NCI-H748 treated with DMSO at 0.1 percent for 48 hours (cell line): ENCODE measurements around the gene CREB3L4.
A peak's percentile ranks its signal among the peaks of the same experiment; 100 is the strongest.
"Not testable (repeated sequence)": the region's sequence is repeated elsewhere in the genome, so short reads cannot be mapped to it uniquely, and the experiment has no call there.

ENCODE experiments used
- DNase-seq: peaks from one replicate; lab custom pipeline; 2025; lab: John Stamatoyannopoulos, UW

Gene CREB3L4

DNA sequence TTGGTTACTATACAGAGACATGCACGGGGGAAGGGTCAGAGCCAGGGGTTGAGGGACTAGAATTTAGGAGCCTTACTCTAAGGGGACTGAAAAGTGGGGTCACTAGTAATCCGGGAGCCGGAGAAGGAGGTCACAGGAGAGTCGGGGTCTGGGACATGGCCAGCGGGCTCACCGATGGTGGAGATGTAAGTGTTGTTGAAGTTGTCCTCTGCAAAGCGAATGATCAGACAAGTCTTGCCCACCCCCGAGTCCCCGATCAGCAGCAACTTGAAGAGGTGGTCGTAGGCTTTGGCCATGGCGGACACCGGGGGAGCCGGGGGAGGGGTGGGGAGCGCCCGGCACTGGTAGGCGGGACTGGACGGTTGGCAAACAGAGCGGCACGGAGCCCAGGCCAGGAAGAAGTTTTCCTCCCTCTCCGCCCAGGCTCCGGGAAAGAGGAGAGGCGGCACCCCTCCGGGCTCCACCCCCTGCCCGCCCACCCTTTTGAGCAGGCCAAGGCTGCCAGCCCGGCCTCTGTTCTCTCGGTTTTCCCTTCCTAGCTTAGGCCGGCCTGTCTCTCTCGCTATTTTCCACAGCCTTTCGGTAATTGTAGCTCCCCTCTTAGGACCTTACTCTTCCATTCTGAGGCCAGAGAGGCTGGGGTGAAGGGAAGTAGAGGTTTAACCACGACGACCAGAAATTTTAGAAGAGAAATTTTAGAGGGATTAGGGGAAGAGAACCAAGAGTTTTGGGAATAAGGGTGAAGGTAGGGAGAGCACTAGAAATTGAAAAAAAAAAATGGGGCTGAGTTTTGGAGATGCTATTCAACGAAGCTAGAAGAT lies 18.4 kb downstream of the CREB3L4 start, which contains the start of gene RAB13:
TSS of gene RAB13 (minus strand) at position 399 of the 821 bp plus-strand sequence. CDS start at position 296, 103 bp downstream.
- peak; percentile 65 for DNase-seq

DNA sequence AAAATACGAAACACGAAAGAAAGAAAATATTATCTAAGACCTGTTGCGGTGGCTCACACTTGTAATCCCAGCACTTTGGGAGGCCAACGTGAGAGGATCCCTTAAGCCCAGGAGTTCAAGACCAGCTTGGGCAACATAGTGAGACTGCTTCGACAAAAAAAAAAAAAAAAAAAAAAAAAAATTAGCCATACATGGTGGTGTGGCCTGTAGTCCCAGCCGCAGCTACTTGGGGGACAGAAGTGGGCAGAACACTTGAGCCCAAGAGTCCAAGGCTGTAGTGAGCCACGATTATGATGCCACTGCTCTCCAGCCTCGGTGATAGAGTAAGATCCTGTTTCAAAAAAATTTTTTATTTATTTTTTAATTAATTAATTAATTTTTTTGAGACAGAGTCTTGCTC lies 19.9 kb downstream of the CREB3L4 start:
- DNase-seq: no peak

DNA sequence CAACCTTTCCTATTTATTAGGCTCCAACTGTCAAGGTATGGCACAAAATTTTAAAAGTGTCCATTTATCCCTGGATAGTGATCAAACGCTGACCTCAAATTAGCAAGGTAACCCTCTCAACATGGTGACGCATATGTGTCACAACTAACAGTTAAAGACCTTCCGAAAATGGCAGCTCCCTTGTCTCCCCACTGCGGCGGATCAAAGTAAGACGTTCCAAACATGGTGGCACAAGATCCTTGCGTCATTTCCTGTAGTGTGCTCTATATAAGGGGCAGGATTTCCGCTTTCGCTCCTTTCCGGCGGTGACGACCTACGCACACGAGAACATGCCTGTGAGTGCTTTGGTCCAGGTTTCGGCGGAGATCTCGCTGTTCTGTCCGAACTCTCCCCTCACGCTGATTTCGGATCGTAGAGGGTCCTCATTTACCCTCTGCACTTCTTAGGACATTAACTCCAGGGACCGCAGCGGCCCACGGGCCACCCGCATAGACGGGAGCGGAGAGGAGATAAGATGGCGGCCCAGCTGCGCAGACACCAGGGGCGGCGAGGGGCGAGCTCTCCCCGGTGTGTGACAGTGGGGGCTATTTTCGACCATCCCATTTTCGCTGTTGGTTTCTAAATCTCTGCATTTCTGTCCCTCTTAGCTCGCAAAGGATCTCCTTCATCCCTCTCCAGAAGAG lies 22.9 kb downstream of the CREB3L4 start, which contains the start of gene RPS27:
TSS of gene RPS27 (plus strand) at position 295 of the 683 bp plus-strand sequence. CDS start at position 330, 35 bp downstream.
- DNase-seq: peak; percentile 97

DNA sequence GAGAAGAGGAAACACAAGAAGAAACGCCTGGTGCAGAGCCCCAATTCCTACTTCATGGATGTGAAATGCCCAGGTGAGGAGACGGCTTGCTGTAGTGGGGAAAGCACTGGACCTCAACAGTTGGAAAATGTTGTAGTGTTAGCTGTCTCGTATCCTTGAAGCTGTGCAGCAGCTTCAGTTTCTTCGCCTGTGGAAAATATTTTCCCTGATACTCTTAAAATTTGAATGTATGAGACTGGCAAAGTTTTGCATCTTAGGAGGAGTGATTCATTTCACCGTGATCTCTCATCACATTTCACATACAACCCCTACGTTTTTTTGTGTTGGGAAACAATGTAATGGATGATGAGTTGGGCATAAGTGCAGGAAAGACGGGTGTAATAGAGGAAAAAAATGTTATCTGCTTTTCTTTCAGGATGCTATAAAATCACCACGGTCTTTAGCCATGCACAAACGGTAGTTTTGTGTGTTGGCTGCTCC lies 23.5 kb downstream of the CREB3L4 start:
- no peak for DNase-seq

DNA sequence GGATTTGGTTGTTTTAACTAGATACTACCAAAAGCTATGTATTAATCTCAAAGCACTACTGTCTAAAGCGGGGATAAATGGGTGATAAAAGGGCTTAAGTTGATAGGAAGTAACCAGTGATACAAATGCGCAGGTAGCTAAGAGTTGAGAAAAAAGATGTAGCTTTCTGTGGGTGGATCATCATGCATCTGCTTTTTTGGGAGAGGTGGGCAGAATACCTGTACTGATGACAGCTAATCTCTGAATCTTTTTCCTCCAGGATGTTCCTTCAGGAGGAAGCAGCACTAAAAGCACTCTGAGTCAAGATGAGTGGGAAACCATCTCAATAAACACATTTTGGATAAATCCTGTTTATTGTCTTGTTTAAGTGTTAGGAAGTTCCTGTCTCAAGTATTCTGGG lies 24.1 kb downstream of the CREB3L4 start:
- DNase-seq: no peak

DNA sequence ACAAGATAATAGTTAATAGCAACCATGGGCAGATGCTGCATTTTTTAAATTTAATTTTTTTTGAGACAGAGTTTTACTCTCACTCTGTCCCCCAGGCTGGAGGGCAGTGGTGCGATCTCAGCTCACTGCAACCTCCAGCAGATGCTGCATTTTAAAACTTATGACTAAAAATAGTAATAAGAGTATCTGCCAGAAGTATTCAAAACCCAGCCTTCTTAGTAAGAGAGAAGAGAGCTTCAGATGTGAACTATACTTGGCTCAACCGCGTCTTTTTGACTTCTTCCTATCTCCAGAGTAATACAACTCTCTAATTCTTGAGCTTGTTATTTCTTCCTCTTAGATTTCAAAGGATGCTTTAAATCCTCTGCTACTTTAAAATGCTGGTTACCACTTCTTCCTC lies 27.5 kb downstream of the CREB3L4 start:
- no peak for DNase-seq

DNA sequence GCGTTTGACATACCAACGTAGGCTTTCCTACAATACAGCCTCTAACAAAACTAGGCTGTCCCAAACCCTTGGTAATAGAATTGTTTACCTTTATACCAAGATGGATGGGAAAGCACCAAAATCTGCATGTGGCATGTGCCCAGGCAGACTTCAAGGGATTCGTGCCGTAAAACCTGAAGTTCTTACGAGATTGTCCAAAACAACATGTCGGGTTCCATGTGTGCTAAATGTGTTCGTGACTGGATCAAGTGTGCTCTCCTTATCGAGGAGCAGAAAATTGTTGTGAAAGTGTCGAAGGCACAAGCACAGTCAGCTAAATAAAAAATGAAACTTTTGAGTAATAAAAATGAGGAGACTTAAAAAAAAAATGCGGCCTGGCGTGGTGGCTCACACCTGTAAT lies 27.9 kb downstream of the CREB3L4 start:
- no peak for DNase-seq

DNA sequence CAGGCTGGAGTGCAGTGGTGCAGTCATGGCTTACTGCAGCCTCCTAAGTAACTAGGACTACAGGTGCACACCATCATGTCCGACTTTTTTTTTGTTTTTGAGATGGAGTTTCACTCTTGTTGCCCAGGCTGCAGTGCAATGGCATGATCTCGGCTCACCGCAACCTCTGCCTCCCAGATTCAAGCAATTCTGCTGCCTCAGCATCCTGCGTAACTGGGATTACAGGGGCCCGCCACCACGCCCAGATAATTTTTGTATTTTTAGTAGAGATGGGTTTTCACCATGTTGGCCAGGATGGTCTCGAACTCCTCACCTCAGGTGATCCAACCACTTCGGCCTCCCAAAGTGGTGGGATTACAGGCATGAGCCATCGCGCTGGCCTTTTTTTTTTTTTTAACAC lies 29.2 kb downstream of the CREB3L4 start:
- not testable (repeated sequence) for DNase-seq

DNA sequence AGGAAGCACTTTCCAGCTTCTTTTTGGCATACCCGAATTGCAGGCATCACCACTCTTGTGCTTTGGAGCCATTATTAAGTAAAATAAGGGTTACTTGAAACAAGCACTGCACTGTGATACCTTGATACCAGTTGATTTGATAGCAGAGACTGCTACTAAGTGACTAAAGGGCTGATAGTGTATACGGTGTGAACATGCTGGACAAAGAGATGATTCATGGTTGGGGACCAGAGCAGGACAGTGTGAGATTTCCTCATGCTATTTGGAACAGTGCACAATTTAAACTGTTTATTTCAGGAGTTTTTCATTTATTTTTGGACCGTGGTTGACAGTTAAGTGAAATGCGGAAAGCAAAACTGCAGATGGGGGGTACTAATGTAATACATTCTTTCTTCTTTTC lies 32.7 kb downstream of the CREB3L4 start:
- DNase-seq: no peak

DNA sequence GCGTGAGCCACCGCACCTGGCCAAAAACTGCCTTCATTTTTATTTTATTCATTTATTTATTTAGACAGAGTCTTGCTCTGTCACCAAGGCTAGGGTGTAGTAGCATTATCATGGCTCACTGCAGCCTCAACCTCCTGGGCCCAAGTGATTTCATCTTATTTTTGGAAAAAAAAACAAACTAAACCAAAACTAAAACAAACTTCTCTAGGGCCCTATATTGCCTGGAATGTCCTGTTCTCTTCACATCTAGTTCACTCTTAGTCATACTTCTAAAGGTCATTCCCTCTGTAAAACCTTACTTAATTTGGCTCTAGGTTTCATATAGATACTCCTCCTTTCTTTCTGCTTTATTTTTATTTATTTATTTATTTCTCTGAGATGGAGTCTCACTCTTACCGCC lies 38.4 kb downstream of the CREB3L4 start:
- DNase-seq: no peak

DNA sequence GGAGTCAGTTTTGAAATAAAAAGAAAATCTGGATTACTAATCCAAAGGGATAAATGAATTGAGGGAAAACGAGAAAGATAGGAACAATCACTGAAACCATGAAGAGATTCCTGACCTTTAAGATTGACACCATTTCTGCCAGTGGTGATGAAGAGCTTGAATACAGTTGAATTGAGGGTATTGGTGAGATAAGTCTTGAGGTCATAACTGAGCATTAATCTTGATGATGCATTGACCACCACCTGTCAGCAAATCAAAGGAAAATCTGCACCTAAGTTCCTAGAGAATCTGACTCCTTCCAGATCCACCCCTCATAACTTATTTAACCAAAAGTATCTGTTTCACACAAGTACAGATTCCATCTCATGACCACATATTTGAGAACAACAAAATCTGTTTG lies 44.4 kb downstream of the CREB3L4 start:
- DNase-seq: no peak

DNA sequence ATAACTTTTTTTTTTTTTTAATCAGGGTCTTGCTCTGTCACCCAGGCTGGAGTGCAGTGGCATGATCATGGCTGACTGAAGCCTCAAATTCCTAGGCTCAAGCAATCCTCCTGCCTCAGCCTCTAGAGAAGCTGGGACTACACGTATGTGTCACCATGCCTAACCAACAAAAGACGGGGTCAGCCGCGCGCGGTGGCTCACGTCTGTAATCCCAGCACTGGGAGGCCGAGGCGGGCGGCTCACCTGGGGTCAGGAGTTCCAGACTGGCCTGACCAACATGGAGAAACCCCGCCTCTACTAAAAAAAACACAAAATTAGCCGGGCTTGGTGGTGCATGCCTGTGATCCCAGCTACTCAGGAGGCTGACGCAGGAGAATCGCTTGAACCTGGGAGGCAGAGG lies 44.8 kb downstream of the CREB3L4 start:
- not testable (repeated sequence) for DNase-seq

DNA sequence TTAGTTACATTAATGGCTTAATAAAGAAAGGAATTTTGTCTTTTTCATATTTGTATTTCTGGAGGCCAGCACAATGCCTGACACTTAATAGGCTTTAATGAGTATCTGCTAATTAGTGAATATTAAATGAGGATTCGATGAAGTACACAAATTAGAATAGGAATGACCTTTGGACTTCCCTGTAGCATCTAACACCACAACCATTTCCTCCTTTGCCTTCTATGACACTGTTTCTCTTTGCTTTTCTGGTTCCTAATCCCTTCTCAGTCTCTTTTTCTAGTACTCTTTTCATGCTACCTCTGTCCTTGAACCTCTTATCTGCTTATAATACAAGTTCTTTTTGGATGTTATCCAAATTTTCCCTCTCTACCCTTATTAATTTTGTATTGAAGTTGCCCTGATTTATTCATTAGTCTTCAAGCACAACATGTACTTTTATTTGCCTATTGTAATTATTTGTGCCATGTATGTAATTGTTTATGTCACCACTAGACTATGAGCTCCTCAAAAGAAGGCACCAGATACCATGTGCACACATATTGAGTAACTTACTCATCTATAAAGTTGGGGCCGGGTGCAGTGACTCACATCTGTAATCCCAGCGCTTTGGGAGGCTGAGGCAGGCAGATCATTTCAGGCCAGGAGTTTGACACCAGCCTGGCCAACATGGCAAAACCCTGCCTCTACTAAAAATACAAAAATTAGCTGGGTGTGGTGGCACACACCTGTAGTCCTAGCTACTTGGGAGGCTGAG lies 46.6 kb downstream of the CREB3L4 start:
- no peak for DNase-seq

DNA sequence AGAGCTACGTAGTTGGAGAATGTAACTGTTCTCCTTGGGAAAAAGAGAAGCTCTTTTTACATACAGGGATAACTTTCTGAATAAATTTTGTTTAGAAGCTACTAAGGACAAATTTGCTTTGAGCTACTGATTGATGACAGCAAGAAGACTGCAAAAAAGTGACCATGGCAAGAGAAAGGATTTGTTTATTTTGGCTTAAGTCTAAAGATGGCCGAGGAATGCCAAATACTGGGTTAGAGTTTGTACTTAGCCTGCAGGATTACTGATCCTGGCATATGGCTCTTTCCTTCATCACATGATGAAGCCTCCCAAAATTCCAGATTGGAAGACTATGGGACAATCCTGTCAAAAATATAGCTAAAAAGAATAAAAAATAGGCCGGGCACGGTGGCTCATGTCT lies 51.6 kb downstream of the CREB3L4 start:
- no peak for DNase-seq

DNA sequence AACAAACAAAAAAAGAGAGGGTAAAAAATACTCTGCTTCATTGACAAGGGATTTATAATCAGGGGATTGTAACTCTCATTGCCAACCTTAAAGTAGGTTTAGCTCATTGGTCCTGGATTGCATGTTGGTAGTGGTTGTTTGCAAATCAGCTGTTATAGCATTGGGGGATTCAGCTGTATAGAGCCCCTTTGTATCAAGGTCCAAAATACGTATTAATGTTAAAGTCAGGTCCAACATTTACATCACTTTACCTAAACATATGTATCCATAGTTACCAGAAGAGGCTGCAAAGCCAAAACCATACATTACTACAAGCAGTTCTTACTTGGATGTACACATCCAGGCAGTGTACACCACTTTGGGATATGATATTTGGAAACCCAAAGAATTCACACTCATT lies 52.2 kb downstream of the CREB3L4 start:
- no peak for DNase-seq
